GM12874 (cell line): Measurements from ENCODE around the gene TBXT.

ENCODE experiments used
- TF ChIP-seq, protein P1 (sequence below): IDR thresholded peaks from 2 replicates; pipeline ENCODE4 v1.5.1; 2011; ENCODE audit warnings: low read depth, mild to moderate bottlenecking, control low read depth, low read length, moderate library complexity; ENCODE audit not compliant: insufficient read depth

The TBXT gene

DNA sequence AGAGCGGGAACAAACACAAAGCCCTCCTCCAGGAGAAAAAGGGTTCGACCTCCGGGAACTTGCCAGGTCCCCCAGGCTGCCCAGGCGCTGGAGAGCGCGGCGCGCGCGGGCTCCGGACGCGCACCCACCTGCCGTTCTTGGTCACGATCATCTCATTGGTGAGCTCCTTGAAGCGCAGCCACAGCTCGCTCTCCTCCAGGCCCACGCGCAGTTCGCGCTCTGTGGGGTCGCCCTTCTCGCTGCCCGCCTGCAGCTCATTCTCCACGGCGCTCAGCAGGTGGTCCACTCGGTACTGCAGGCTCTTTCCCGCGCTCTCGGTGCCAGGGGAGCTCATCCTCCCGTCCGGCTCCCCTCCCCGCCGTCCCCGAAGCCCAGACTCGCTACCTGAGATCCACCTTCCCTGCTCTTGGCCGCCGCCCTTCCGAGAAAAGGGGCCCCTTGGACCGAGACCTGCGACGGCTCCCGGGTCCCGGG, 356 bp downstream of the TBXT start:
- TF ChIP-seq, protein P1, sequence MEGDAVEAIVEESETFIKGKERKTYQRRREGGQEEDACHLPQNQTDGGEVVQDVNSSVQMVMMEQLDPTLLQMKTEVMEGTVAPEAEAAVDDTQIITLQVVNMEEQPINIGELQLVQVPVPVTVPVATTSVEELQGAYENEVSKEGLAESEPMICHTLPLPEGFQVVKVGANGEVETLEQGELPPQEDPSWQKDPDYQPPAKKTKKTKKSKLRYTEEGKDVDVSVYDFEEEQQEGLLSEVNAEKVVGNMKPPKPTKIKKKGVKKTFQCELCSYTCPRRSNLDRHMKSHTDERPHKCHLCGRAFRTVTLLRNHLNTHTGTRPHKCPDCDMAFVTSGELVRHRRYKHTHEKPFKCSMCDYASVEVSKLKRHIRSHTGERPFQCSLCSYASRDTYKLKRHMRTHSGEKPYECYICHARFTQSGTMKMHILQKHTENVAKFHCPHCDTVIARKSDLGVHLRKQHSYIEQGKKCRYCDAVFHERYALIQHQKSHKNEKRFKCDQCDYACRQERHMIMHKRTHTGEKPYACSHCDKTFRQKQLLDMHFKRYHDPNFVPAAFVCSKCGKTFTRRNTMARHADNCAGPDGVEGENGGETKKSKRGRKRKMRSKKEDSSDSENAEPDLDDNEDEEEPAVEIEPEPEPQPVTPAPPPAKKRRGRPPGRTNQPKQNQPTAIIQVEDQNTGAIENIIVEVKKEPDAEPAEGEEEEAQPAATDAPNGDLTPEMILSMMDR, result no peak

DNA sequence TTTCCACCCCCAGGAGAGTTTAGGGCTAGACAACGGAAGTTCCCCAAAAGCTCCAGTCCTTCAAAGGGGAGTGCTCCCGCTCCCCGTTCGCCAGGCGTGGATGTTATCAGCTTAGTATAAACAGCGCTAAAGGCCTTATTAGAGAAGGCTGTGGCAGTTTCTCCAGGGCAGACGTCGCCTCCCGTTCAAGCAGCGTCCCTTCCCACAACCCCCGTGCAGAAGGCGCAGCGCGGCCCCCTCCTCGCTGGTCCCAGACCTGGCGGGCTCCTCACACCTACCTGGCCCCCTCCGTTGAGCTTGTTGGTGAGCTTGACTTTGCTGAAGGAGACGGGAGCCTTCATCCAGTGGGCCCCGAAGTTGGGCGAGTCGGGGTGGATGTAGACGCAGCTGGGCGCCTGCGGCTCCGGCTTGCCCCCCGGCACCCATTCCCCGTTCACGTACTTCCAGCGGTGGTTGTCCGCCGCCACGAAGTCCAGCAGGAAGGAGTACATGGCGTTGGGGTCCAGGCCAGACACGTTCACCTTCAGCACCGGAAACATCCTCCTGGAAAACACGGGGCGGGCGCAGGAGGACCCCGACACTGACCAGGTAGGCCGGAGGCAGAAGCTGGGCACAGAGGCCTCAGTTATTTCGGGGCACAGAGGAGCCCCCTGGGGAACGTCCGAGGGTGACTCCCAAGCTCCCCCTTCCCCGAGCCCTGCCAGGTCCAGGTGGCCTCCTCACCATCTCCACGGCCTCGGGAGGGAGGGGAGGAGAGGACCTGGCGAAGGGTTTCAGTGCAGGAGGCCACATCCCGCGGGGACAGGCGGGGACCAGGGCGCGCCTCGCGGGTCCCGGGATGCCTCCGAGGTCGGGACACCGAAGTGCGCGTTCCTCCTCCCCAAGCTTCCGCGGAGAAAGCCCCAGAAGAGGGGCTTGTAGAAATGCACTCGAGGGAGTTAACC, 1.1 kb downstream of the TBXT start:
- TF ChIP-seq, protein P1, result no peak

GRCh38 chr6:166165558-166166313, 1.9 kb downstream of the TBXT start:
- TF ChIP-seq, protein P1, result no peak

- TF ChIP-seq, protein P1, result no peak
Measured at GRCh38 chr6:166162599-166163342, 4.9 kb downstream of the TBXT start.

- TF ChIP-seq, protein P1, result no peak
Measured at GRCh38 chr6:166157930-166158617, 9.6 kb downstream of the TBXT start.

GRCh38 chr6:166156942-166157341, 10.7 kb downstream of the TBXT start:
- TF ChIP-seq, protein P1, result no peak
